Keratinocyte (primary cell): ENCODE measurements around the gene GFPT2. TPM values are rescaled to one million over a fixed set of nuclear protein-coding genes. Genes with fewer than 3 reads are reported as not detected.

Source experiments
- DNase-seq: peaks from one replicate; pipeline ENCODE4 v3.0.0-alpha.2; 2011; ENCODE audit warnings: low read depth, missing footprints, low spot score
- FAIRE-seq: peaks from 2 replicates; lab custom pipeline; 2011; peaks lifted over from hg19 to GRCh38; lab: Jason Lieb, UNC
- H2AFZ ChIP-seq: 2 replicates; pipeline ENCODE4 v1.6.0; 2012; ENCODE audit warnings: low read length, control low read depth, inconsistent platforms; ENCODE audit not compliant: control insufficient read depth
- H3K27ac ChIP-seq: 2 replicates; pipeline ENCODE4 v1.5.1; 2011; ENCODE audit warnings: low read length; ENCODE audit not compliant: control insufficient read depth, insufficient read depth
- H3K27me3 ChIP-seq: 3 replicates; pipeline ENCODE4 v1.6.0; 2011; ENCODE audit warnings: low read length; ENCODE audit not compliant: control insufficient read depth, insufficient read depth; ENCODE audit errors: extremely low read depth
- H3K36me3 ChIP-seq, 2 experiments: 2 replicates in 1 of 2; 3 replicates in 1 of 2; pipeline ENCODE4 v1.5.1; 2011; ENCODE audit warnings: low read length in 2 of 2, mild to moderate bottlenecking in 1 of 2; ENCODE audit not compliant: control insufficient read depth in 2 of 2, insufficient read depth in 2 of 2; ENCODE audit errors: extremely low read depth in 1 of 2
- H3K4me1 ChIP-seq: 3 replicates; pipeline ENCODE4 v1.5.1; 2011; ENCODE audit warnings: low read length; ENCODE audit not compliant: control insufficient read depth, insufficient read depth; ENCODE audit errors: extremely low read depth
- H3K4me2 ChIP-seq: 3 replicates; pipeline ENCODE4 v1.6.0; 2011; ENCODE audit warnings: low read depth, low read length; ENCODE audit not compliant: control insufficient read depth, insufficient read depth; ENCODE audit errors: extremely low read depth
- H3K4me3 ChIP-seq, 3 experiments: fragments of 200-600 bp in 1 of 3; sonication (generic) in 1 of 3; 2 replicates in 2 of 3; 3 replicates in 1 of 3; pipeline ENCODE4 v1.5.1; 2011 to 2016; ENCODE audit warnings: low read length in 3 of 3, mild to moderate bottlenecking in 3 of 3, control low read depth in 2 of 3, inconsistent platforms in 1 of 3, low read depth in 1 of 3, mixed read lengths in 1 of 3, mixed run types in 1 of 3, moderate library complexity in 1 of 3; ENCODE audit not compliant: control insufficient read depth in 2 of 3, insufficient read depth in 2 of 3; ENCODE audit errors: extremely low read depth in 1 of 3
- H3K79me2 ChIP-seq: 2 replicates; pipeline ENCODE4 v1.6.0; 2012; ENCODE audit warnings: low read length; ENCODE audit not compliant: control insufficient read depth, insufficient read depth
- H3K9ac ChIP-seq: 3 replicates; pipeline ENCODE4 v1.6.0; 2011; ENCODE audit warnings: low read length; ENCODE audit not compliant: control insufficient read depth, insufficient read depth; ENCODE audit errors: extremely low read depth
- H3K9me1 ChIP-seq: 3 replicates; pipeline ENCODE4 v1.6.0; 2011; ENCODE audit warnings: low read length; ENCODE audit not compliant: control insufficient read depth, insufficient read depth; ENCODE audit errors: extremely low read depth
- H3K9me3 ChIP-seq: 2 replicates; pipeline ENCODE4 v1.5.1; 2012; ENCODE audit warnings: low read depth, low read length; ENCODE audit not compliant: control insufficient read depth
- H4K20me1 ChIP-seq: 3 replicates; pipeline ENCODE4 v1.6.0; 2011; ENCODE audit warnings: low read length; ENCODE audit not compliant: control insufficient read depth, insufficient read depth; ENCODE audit errors: extremely low read depth
- CTCF ChIP-seq, 3 experiments: IDR thresholded peaks in 1 of 3; conservative IDR thresholded peaks in 1 of 3; optimal IDR thresholded peaks in 1 of 3; 2 replicates in 2 of 3; 3 replicates in 1 of 3; pipeline versions ENCODE3 to v1.5.1; 2011; ENCODE audit warnings: low read length in 3 of 3, mild to moderate bottlenecking in 3 of 3, moderate library complexity in 2 of 3, control low read depth in 1 of 3, inconsistent platforms in 1 of 3; ENCODE audit not compliant: insufficient read depth in 2 of 3; ENCODE audit errors: extremely low read depth in 1 of 3
- EZH2 ChIP-seq: IDR thresholded peaks from one replicate; pipeline ENCODE4 v1.6.1; 2012; ENCODE audit warnings: inconsistent platforms, mild to moderate bottlenecking, low read length, moderate library complexity
- dilution Hi-C: fragments of 300-500 bp; cut with MboI; formaldehyde crosslinking; loops from one replicate; pipeline ENCODE4 v1.7.0; 2020; ENCODE audit warnings: low sequenced_read_pairs; ENCODE audit not compliant: extremely low pct_ligation_motif_present
- polyA plus RNA-seq, 5 experiments: library from polyadenylated mRNA; depleted of rRNA in 3 of 5; stranded (reverse) in 3 of 5; stranded (forward) in 1 of 5; unstranded in 1 of 5; fragments of >200 nt; gene quantifications; 1 replicate in 1 of 5; 2 replicates in 3 of 5; 3 replicates in 1 of 5; pipeline versions ENCODE4 v1.2.1 to v1.2.3, GENCODE V29; 2011 to 2012; ENCODE audit warnings: missing spikeins in 2 of 5, low read depth in 1 of 5, low replicate concordance in 1 of 5

Gene GFPT2
- polyA plus RNA-seq, 1 donor (not counting 4 experiments of a cell fraction or from before 2014, with no cell fraction given): not detected

- Histone ChIP-seq H3K9me1 (no peaks in the 10 kb centered on the region), H3K9me3 (no peaks in the 10 kb centered on the region), H3K4me3 (no peak overlapping the region), H4K20me1 (no peaks in the 10 kb centered on the region), H3K36me3 (no peaks in the 10 kb centered on the region), H3K79me2 (no peaks in the 10 kb centered on the region), H3K27ac (no peak overlapping the region), H3K27me3 (no peaks in the 10 kb centered on the region), H3K4me1 (no peaks in the 10 kb centered on the region), H2AFZ (no peak overlapping the region), H3K9ac (no peak overlapping the region), H3K4me2 (no peak overlapping the region)
- dilution Hi-C loops: no loop called here
- FAIRE-seq (no peak), DNase-seq (no peak)
- TF ChIP-seq EZH2 (no peak), CTCF (optimal IDR thresholded peaks at IDR 0.05 in 1 of 3, IDR thresholded peaks at IDR 0.05 in 1 of 3, conservative IDR thresholded peaks at IDR 0.05 in 1 of 3; ENCODE audit: extremely low read depth in 1 of 3, insufficient read depth in 2 of 3, low read length in 3 of 3) (no peak)
Observed at GRCh38 chr5:180344696-180344999, 8.5 kb downstream of the GFPT2 start.

DNA sequence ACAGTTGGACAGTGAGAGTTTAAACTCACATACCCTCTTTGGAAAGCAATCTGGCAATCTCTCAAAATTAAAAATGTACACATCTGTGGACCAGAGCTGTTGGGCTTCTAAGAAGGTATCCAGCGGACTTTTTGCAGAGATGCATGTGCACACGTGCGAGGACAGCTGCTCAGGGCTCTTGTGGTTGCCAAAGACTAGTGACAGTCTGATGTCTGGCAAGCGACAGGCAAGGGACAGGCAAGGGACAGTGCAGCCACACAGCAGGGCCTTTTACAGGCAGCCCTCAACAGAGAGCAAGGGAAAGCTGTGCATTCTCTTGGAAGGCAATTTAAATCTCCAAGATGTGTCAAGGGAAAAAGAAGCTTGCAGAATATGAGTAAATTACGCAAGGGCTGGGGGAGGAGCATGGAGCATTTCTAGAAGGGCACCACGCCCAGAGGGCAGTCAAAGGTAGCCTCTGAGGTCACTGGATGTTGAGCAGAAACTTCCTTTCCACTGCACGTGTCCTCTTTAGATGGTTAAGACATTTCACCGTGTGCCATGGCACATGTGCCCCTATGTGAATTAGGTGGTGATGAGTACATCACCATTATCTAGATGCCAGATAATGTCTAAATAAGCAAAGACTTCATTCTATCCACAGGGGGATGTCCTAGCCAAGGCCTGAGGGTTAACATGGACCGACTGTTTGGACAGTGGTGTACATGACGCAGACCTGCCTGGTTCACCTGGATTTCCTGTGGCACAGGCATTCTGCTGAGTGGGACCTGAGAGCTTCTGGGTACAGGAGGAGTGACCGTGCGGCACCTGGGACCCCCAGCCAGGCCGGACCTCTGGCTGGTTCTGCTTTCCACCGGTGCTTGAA is 9.1 kb downstream of the GFPT2 start:
- no peaks in the 10 kb centered on the region for H3K79me2 ChIP-seq
- no peak for FAIRE-seq
- H3K9me1 ChIP-seq: no peaks in the 10 kb centered on the region
- H3K36me3 ChIP-seq: no peaks in the 10 kb centered on the region
- H2AFZ ChIP-seq: no peak overlapping the region
- H3K4me3 ChIP-seq: no peak overlapping the region
- no peaks in the 10 kb centered on the region for H4K20me1 ChIP-seq
- no peak overlapping the region for H3K9ac ChIP-seq
- dilution Hi-C loops: no loop called here
- no peaks in the 10 kb centered on the region for H3K4me1 ChIP-seq
- TF ChIP-seq EZH2 (no peak), CTCF (optimal IDR thresholded peaks at IDR 0.05 in 1 of 3, IDR thresholded peaks at IDR 0.05 in 1 of 3, conservative IDR thresholded peaks at IDR 0.05 in 1 of 3; ENCODE audit: extremely low read depth in 1 of 3, insufficient read depth in 2 of 3, low read length in 3 of 3) (no peak)
- H3K27ac ChIP-seq: no peak overlapping the region
- H3K27me3 ChIP-seq: no peaks in the 10 kb centered on the region
- no peak overlapping the region for H3K4me2 ChIP-seq
- H3K9me3 ChIP-seq: no peaks in the 10 kb centered on the region
- no peak for DNase-seq
